ENCODE measurements around the gene MAP3K14. TPM values are rescaled to one million over a fixed set of nuclear protein-coding genes. Genes with fewer than 3 reads are reported as not detected.

Gene MAP3K14
- polyA plus RNA-seq, 1 experiment: 4.9 TPM

- no peak for DNase-seq (ENCODE audit: low read depth, low spot score)
- ChIA-PET POLR2A (no interaction called here), CTCF (interaction anchor here (0.7 kb wide), 1 partner anchor 13 kb away, joined by 3 read pairs; no protein-coding TSS in a partner anchor)
- no peaks in the 10 kb centered on the region for H3K27me3 ChIP-seq (ENCODE audit: control insufficient read depth, insufficient read depth, low read length)
- no peaks in the 10 kb centered on the region for H3K9me3 ChIP-seq (ENCODE audit: control insufficient read depth, insufficient read depth, low read length)
- H3K4me3 ChIP-seq (ENCODE audit: low read depth, low read length): no peak overlapping the region
- no peak for TF ChIP-seq CTCF (IDR thresholded peaks at IDR 0.05; ENCODE audit: low read depth, low read length)
- no peak overlapping the region for H3K27ac ChIP-seq (ENCODE audit: low read depth, low read length)
Observed at GRCh38 chr17:45361976-45362375, 45.2 kb upstream of the MAP3K14 start.

- no peaks in the 10 kb centered on the region for H3K9me3 ChIP-seq (ENCODE audit: control insufficient read depth, insufficient read depth, low read length)
- DNase-seq (ENCODE audit: low read depth, low spot score): no peak
- ChIA-PET POLR2A (no interaction called here), CTCF (interaction anchor here (0.7 kb wide), 2 partner anchors 13 to 117 kb away, joined by 3 to 6 read pairs; no protein-coding TSS in a partner anchor)
- TF ChIP-seq CTCF (IDR thresholded peaks at IDR 0.05; ENCODE audit: low read depth, low read length): no peak
- H3K27me3 ChIP-seq (ENCODE audit: control insufficient read depth, insufficient read depth, low read length): no peaks in the 10 kb centered on the region
- H3K27ac ChIP-seq (ENCODE audit: low read depth, low read length): no peak overlapping the region
- no peak overlapping the region for H3K4me3 ChIP-seq (ENCODE audit: low read depth, low read length)
Observed at GRCh38 chr17:45361451-45361850, 44.6 kb upstream of the MAP3K14 start.

GRCh38 chr17:45357364-45357997 is 40.7 kb upstream of the MAP3K14 start:
- H3K27ac ChIP-seq (ENCODE audit: low read depth, low read length): no peak overlapping the region
- POLR2A ChIA-PET: interaction anchor here (0.7 kb wide), 1 partner anchor 11 kb away, joined by 3 read pairs; no protein-coding TSS in a partner anchor

DNA sequence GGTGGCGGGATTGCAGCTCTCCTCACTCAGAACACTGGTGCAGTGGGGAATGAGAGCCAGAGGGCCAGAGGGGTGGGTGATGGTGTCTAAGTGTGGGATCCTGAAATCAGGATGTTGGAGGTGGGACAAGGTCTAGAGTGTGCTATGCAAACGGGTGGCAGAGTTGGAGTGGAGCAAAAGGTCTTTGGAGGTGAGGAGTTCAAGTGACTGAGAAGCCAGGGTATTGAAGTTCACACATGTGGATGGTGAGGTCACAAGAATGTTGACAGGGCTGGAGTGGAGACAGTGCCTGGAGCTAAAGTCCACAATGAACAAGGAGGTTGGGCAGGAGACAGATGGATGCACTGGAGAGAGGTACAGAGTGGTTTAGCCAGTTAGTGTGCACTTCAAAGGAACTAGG is 38.3 kb upstream of the MAP3K14 start:
- no peak overlapping the region for H3K27ac ChIP-seq (ENCODE audit: low read depth, low read length)
- no peaks in the 10 kb centered on the region for H3K9me3 ChIP-seq (ENCODE audit: control insufficient read depth, insufficient read depth, low read length)
- no peak for DNase-seq (ENCODE audit: low read depth, low spot score)
- no peaks in the 10 kb centered on the region for H3K27me3 ChIP-seq (ENCODE audit: control insufficient read depth, insufficient read depth, low read length)
- H3K4me3 ChIP-seq (ENCODE audit: low read depth, low read length): no peak overlapping the region
- POLR2A ChIA-PET: no interaction called here
- no peak for TF ChIP-seq CTCF (IDR thresholded peaks at IDR 0.05; ENCODE audit: low read depth, low read length)
- CTCF ChIA-PET: interaction anchor here (0.5 to 1.4 kb wide), 2 partner anchors 137 to 220 kb away, joined by 3 to 4 read pairs; partner anchors contain the start of gene ACBD4

More at GRCh38 chr17:45357364-45357997, 40.7 kb upstream of the MAP3K14 start:
- Histone ChIP-seq H3K9me3 (ENCODE audit: control insufficient read depth, insufficient read depth, low read length) (no peaks in the 10 kb centered on the region), H3K27me3 (ENCODE audit: control insufficient read depth, insufficient read depth, low read length) (no peaks in the 10 kb centered on the region), H3K4me3 (ENCODE audit: low read depth, low read length) (no peak overlapping the region)
- DNase-seq (ENCODE audit: low read depth, low spot score): no peak
- TF ChIP-seq CTCF (IDR thresholded peaks at IDR 0.05; ENCODE audit: low read depth, low read length): no peak
- CTCF ChIA-PET: interaction anchor here (0.9 to 1.5 kb wide), 3 partner anchors 80 to 222 kb away, joined by 3 to 4 read pairs (median 3); partner anchors contain the start of gene ACBD4

DNA sequence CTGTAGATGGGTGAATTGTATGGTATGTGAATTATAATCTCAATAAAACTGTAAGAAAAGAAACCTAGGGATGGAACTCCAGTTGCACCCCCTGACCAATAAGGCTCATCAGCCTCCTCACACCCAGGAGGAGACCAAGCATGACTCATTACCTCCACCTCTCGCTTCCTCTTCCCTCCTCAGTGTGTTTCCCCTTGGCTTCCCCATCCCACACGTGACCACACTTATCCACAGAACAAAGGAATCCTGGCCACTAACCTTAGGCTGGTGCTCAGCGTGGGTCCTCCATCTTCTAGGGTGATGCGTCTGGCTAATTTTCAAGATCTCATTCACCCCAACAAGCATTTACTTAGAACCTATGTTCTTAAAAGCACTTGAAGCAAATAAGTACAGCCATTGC is 36.2 kb upstream of the MAP3K14 start:
- DNase-seq (ENCODE audit: low read depth, low spot score): no peak
- CTCF ChIA-PET: no interaction called here
- no peaks in the 10 kb centered on the region for H3K9me3 ChIP-seq (ENCODE audit: control insufficient read depth, insufficient read depth, low read length)
- no peak overlapping the region for H3K27ac ChIP-seq (ENCODE audit: low read depth, low read length)
- H3K27me3 ChIP-seq (ENCODE audit: control insufficient read depth, insufficient read depth, low read length): no peaks in the 10 kb centered on the region
- no peak for TF ChIP-seq CTCF (IDR thresholded peaks at IDR 0.05; ENCODE audit: low read depth, low read length)
- no peak overlapping the region for H3K4me3 ChIP-seq (ENCODE audit: low read depth, low read length)
- POLR2A ChIA-PET: interaction anchor here (1.0 kb wide), 1 partner anchor 36 kb away, joined by 4 read pairs; the partner anchor contains the start of gene MAP3K14

Measured in AG04450 (cell line).